GM12878 (cell line): ENCODE measurements around the gene CPNE5. TPM values are rescaled to one million over a fixed set of nuclear protein-coding genes. Genes with fewer than 3 reads are reported as not detected.

ENCODE experiments used
- ATAC-seq: fragments of 200-7000 bp; cut with Tn5 transposase; 3 replicates; pipeline ENCODE4 v1.9.1; 2020; ENCODE audit warnings: mild to moderate bottlenecking, moderate library complexity
- BruUV-seq: library from RNA; stranded (reverse); fragments of 400-500 nt; replicated peaks from 2 replicates; lab custom pipeline; 2021; lab: Mats Ljungman, UMichigan
- CTCF ChIA-PET: fragments of 300-600 bp; sonication (Branson Sonifier 250); formaldehyde crosslinking; extraction: SDS; loops from one replicate; lab custom pipeline; 2021; ENCODE audit warnings: inconsistent platforms; lab: Yijun Ruan, JAX
- POLR2A ChIA-PET: fragments of 350-600 bp; formaldehyde crosslinking; extraction: SDS; loops from one replicate; lab custom pipeline; 2021; ENCODE audit warnings: inconsistent platforms; lab: Charles Lee
- RAD21 ChIA-PET: fragments of 300-600 bp; sonication (Branson Sonifier 250); formaldehyde crosslinking; loops from one replicate; lab custom pipeline; 2023; ENCODE audit warnings: antibody characterized with exemption; ENCODE audit not compliant: unreplicated experiment; lab: Charles Lee
- SMC1A ChIA-PET: fragments of 300-600 bp; sonication (Branson Sonifier 250); formaldehyde crosslinking; loops from one replicate; lab custom pipeline; 2023; ENCODE audit not compliant: unreplicated experiment, uncharacterized antibody; lab: Charles Lee
- DNase-seq: peaks from one replicate; pipeline ENCODE4 v3.0.0-alpha.2; 2011; ENCODE audit warnings: low read depth, low spot score
- FAIRE-seq: peaks from 3 replicates; lab custom pipeline; 2011; peaks lifted over from hg19 to GRCh38; lab: Jason Lieb, UNC
- H2AFZ ChIP-seq: 2 replicates; pipeline ENCODE4 v1.6.0; 2011; ENCODE audit warnings: low read depth, low read length, control low read depth; ENCODE audit not compliant: control insufficient read depth
- H3K27ac ChIP-seq: 2 replicates; pipeline ENCODE4 v1.5.1; 2011; ENCODE audit warnings: control low read depth; ENCODE audit not compliant: control insufficient read depth, insufficient read depth
- H3K27me3 ChIP-seq, 2 experiments: replicated peaks in 1 of 2; 2 replicates each; pipeline versions ENCODE4 v1.6.0 to v1.6.1; 2011; ENCODE audit warnings: low read length in 1 of 2; ENCODE audit not compliant: control insufficient read depth in 2 of 2, insufficient read depth in 2 of 2
- H3K36me3 ChIP-seq, 2 experiments: 2 replicates each; pipeline ENCODE4 v1.5.1; 2011; ENCODE audit warnings: low read length in 1 of 2; ENCODE audit not compliant: control insufficient read depth in 2 of 2, insufficient read depth in 2 of 2
- H3K4me1 ChIP-seq: 2 replicates; pipeline ENCODE4 v1.6.1; 2011; ENCODE audit warnings: mild to moderate bottlenecking, low read length, moderate library complexity, mixed read lengths; ENCODE audit not compliant: control insufficient read depth, insufficient read depth
- H3K4me2 ChIP-seq: 2 replicates; pipeline ENCODE4 v1.6.0; 2011; ENCODE audit warnings: control low read depth; ENCODE audit not compliant: control insufficient read depth, insufficient read depth
- H3K4me3 ChIP-seq: fragments of 200-600 bp; sonication (generic); 2 replicates; pipeline ENCODE4 v1.5.1; 2016
- H3K79me2 ChIP-seq: 2 replicates; pipeline ENCODE4 v1.6.0; 2011; ENCODE audit warnings: low read length; ENCODE audit not compliant: control insufficient read depth, insufficient read depth
- H3K9ac ChIP-seq: 2 replicates; pipeline ENCODE4 v1.8.0; 2011; ENCODE audit warnings: low read length, control low read depth, mixed read lengths; ENCODE audit not compliant: control insufficient read depth, insufficient read depth
- H3K9me3 ChIP-seq: replicated peaks from 3 replicates; pipeline ENCODE4 v1.5.1; 2011; ENCODE audit warnings: mild to moderate bottlenecking, low read length; ENCODE audit not compliant: control insufficient read depth, insufficient read depth
- H4K20me1 ChIP-seq: 2 replicates; pipeline ENCODE4 v1.6.0; 2011; ENCODE audit not compliant: control insufficient read depth, insufficient read depth
- DPF2 ChIP-seq: fragments of 450-650 bp; IDR thresholded peaks from 2 replicates; pipeline ENCODE4 v1.6.1; 2017; ENCODE audit warnings: mild to moderate bottlenecking
- ELK1 ChIP-seq: IDR thresholded peaks from 2 replicates; pipeline ENCODE4 v1.6.1; 2012; ENCODE audit warnings: low read depth, low read length, improper control_type of control experiment
- GABPA ChIP-seq: IDR thresholded peaks from 2 replicates; pipeline ENCODE4 v1.6.1; 2014; ENCODE audit warnings: antibody characterized with exemption, low read depth, mild to moderate bottlenecking, inconsistent platforms
- HDAC2 ChIP-seq: fragments of 200-600 bp; sonication (generic); IDR thresholded peaks from 2 replicates; pipeline ENCODE4 v1.6.1; 2017
- IKZF1 ChIP-seq: fragments of 450-650 bp; conservative IDR thresholded peaks from 2 replicates; pipeline ENCODE4 v1.6.1; 2017; ENCODE audit warnings: antibody characterized with exemption, mild to moderate bottlenecking
- IRF4 ChIP-seq: IDR thresholded peaks from 2 replicates; pipeline ENCODE4 v1.6.1; 2011; ENCODE audit warnings: low read depth, low read length
- JUNB ChIP-seq: IDR thresholded peaks from 2 replicates; pipeline ENCODE4 v1.6.1; 2016; ENCODE audit warnings: antibody characterized with exemption, mild to moderate bottlenecking
- JUND ChIP-seq: IDR thresholded peaks from 2 replicates; pipeline ENCODE4 v1.6.1; 2012; ENCODE audit warnings: low read depth, mild to moderate bottlenecking, low read length, improper control_type of control experiment, moderate library complexity
- MAX ChIP-seq: IDR thresholded peaks from 2 replicates; pipeline ENCODE4 v1.6.1; 2012; ENCODE audit warnings: low read depth, low read length, improper control_type of control experiment
- NFXL1 ChIP-seq: fragments of 450-650 bp; IDR thresholded peaks from 2 replicates; pipeline ENCODE4 v1.6.1; 2017; ENCODE audit warnings: antibody characterized with exemption, mild to moderate bottlenecking, borderline replicate concordance
- POLR2AphosphoS5 ChIP-seq: IDR thresholded peaks from 2 replicates; pipeline ENCODE4 v1.6.1; 2011; ENCODE audit warnings: mild to moderate bottlenecking, low read length, inconsistent platforms
- RCOR1 ChIP-seq: conservative IDR thresholded peaks from 2 replicates; pipeline ENCODE4 v1.6.1; 2012; ENCODE audit warnings: low read depth, low read length, improper control_type of control experiment
- SREBF2 ChIP-seq: IDR thresholded peaks from 2 replicates; pipeline ENCODE4 v1.6.1; 2012; ENCODE audit warnings: mild to moderate bottlenecking, low read length
- TARDBP ChIP-seq: IDR thresholded peaks from 2 replicates; pipeline ENCODE4 v1.6.1; 2016; ENCODE audit warnings: borderline replicate concordance
- ZNF384 ChIP-seq: IDR thresholded peaks from 2 replicates; pipeline ENCODE4 v1.6.1; 2012; ENCODE audit warnings: low read depth, mild to moderate bottlenecking, low read length, improper control_type of control experiment, borderline replicate concordance
- WGBS: methylation state at CpG from one replicate; pipeline ENCODE4 v1.1.6; 2016; ENCODE audit warnings: low lambda C conversion rate; ENCODE audit not compliant: insufficient replicate concordance, insufficient coverage; ENCODE audit errors: missing lambda C conversion rate; 5-methylcytosine and 5-hydroxymethylcytosine counted together
- in situ Hi-C: fragments of 300-500 bp; cut with MboI; formaldehyde crosslinking; loops from 9 replicates; pipeline ENCODE4 v1.14.3; 2018; ENCODE audit warnings: mixed read lengths
- intact Hi-C: fragments of 100-400 bp; cut with micrococcal nuclease; formaldehyde crosslinking; loops from one replicate; pipeline ENCODE4 v1.14.2; 2022; ENCODE audit not compliant: unreplicated experiment
- polyA plus RNA-seq, 11 experiments: library from polyadenylated mRNA; depleted of rRNA in 4 of 11; unstranded in 6 of 11; stranded (reverse) in 5 of 11; fragments of >200 nt; fragmentation: Nextera tagmentation in 4 of 11; fragmentation: Illumina TruSeq in 1 of 11; extraction: Ambion mirVana in 4 of 11; extraction: Trizol in 1 of 11; gene quantifications; 1 replicate in 1 of 11; 2 replicates in 10 of 11; pipeline versions ENCODE4 v1.2.1 to v1.2.3, GENCODE V29; 2011 to 2016; ENCODE audit warnings: inconsistent platforms in 2 of 11, missing spikeins in 2 of 11, low read depth in 1 of 11
- total RNA-seq, 4 experiments: library from RNA; depleted of rRNA in 3 of 4; stranded (reverse); fragments of >200 nt in 3 of 4; fragmentation: Illumina TruSeq in 1 of 4; extraction: Trizol in 1 of 4; gene quantifications; 2 replicates each; pipeline versions ENCODE4 v1.2.1 to v1.2.3, GENCODE V29; 2013 to 2021
- TF ChIP-seq, protein P1 (sequence below): IDR thresholded peaks from 2 replicates; pipeline ENCODE4 v1.6.1; 2012; ENCODE audit warnings: low read depth, low read length, improper control_type of control experiment
- TF ChIP-seq, protein P2 (sequence below): fragments of 450-650 bp; IDR thresholded peaks from 2 replicates; pipeline ENCODE4 v1.6.1; 2016; ENCODE audit warnings: mild to moderate bottlenecking
- TF ChIP-seq, protein P3 (sequence below): fragments of 150-350 bp; IDR thresholded peaks from 2 replicates; pipeline ENCODE4 v1.6.1; 2016; ENCODE audit warnings: low read depth, low read length

CPNE5 gene
- total and polyA plus RNA-seq, 10 of the 15 experiments (the other 5 are each of a cell fraction or from before 2014, with no cell fraction given), result 2.4 to 39.1 (median 18.2) TPM

GRCh38 chr6:36728289-36729160, 110.7 kb downstream of the CPNE5 start:
- ATAC-seq (no peak), DNase-seq (no peak), FAIRE-seq (no peak)
- no peak overlapping the region for H3K9ac ChIP-seq
- no peak overlapping the region for H2AFZ ChIP-seq
- RAD21 ChIA-PET, result interaction anchor here (1.9 to 5.1 kb wide), 2 partner anchors 26 to 113 kb away, joined by 6 to 22 read pairs; no protein-coding TSS in a partner anchor
- no peak overlapping the region for H3K4me2 ChIP-seq
- no peaks in the 10 kb centered on the region for H3K36me3 ChIP-seq
- peaks cover 27% of the 10 kb centered on the region for H3K4me1 ChIP-seq
- H3K4me3 ChIP-seq, result no peak overlapping the region
- CTCF ChIA-PET, result interaction anchor here (0.7 to 8.1 kb wide), 3 partner anchors 31 to 532 kb away, joined by 3 to 61 read pairs (median 4); no protein-coding TSS in a partner anchor
- SMC1A ChIA-PET, result interaction anchor here (1.0 to 2.9 kb wide), 6 partner anchors 26 to 110 kb away, joined by 3 to 9 read pairs (median 6); no protein-coding TSS in a partner anchor
- H3K27me3 ChIP-seq, result no peaks in the 10 kb centered on the region
- no TSS peak for BruUV-seq
- no peaks in the 10 kb centered on the region for H4K20me1 ChIP-seq
- POLR2A ChIA-PET, result interaction anchor here (0.6 to 2.4 kb wide), 3 partner anchors 24 to 128 kb away, joined by 5 to 10 read pairs (median 7); no protein-coding TSS in a partner anchor
- no peak overlapping the region for H3K27ac ChIP-seq
- H3K9me3 ChIP-seq, result no peaks in the 10 kb centered on the region
- no peaks in the 10 kb centered on the region for H3K79me2 ChIP-seq
- intact Hi-C loops (no loop called here), in situ Hi-C loops (no loop called here)
- 79% methylated on average over 11 of the region's 11 CpGs for WGBS
- TF ChIP-seq, protein P1, sequence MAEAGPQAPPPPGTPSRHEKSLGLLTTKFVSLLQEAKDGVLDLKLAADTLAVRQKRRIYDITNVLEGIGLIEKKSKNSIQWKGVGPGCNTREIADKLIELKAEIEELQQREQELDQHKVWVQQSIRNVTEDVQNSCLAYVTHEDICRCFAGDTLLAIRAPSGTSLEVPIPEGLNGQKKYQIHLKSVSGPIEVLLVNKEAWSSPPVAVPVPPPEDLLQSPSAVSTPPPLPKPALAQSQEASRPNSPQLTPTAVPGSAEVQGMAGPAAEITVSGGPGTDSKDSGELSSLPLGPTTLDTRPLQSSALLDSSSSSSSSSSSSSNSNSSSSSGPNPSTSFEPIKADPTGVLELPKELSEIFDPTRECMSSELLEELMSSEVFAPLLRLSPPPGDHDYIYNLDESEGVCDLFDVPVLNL, result no peak
- TF ChIP-seq POLR2AphosphoS5, result no peak
- TF ChIP-seq JUNB, result no peak
- TF ChIP-seq ZNF384, result no peak
- no peak for TF ChIP-seq ELK1
- TF ChIP-seq RCOR1, result no peak
- TF ChIP-seq, protein P2, sequence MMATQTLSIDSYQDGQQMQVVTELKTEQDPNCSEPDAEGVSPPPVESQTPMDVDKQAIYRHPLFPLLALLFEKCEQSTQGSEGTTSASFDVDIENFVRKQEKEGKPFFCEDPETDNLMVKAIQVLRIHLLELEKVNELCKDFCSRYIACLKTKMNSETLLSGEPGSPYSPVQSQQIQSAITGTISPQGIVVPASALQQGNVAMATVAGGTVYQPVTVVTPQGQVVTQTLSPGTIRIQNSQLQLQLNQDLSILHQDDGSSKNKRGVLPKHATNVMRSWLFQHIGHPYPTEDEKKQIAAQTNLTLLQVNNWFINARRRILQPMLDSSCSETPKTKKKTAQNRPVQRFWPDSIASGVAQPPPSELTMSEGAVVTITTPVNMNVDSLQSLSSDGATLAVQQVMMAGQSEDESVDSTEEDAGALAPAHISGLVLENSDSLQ, result no peak
- TF ChIP-seq, protein P3, sequence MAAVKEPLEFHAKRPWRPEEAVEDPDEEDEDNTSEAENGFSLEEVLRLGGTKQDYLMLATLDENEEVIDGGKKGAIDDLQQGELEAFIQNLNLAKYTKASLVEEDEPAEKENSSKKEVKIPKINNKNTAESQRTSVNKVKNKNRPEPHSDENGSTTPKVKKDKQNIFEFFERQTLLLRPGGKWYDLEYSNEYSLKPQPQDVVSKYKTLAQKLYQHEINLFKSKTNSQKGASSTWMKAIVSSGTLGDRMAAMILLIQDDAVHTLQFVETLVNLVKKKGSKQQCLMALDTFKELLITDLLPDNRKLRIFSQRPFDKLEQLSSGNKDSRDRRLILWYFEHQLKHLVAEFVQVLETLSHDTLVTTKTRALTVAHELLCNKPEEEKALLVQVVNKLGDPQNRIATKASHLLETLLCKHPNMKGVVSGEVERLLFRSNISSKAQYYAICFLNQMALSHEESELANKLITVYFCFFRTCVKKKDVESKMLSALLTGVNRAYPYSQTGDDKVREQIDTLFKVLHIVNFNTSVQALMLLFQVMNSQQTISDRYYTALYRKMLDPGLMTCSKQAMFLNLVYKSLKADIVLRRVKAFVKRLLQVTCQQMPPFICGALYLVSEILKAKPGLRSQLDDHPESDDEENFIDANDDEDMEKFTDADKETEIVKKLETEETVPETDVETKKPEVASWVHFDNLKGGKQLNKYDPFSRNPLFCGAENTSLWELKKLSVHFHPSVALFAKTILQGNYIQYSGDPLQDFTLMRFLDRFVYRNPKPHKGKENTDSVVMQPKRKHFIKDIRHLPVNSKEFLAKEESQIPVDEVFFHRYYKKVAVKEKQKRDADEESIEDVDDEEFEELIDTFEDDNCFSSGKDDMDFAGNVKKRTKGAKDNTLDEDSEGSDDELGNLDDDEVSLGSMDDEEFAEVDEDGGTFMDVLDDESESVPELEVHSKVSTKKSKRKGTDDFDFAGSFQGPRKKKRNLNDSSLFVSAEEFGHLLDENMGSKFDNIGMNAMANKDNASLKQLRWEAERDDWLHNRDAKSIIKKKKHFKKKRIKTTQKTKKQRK, result no peak
- TF ChIP-seq MAX, result no peak
- TF ChIP-seq GABPA, result no peak
- TF ChIP-seq JUND, result no peak
- TF ChIP-seq IKZF1, result no peak
- no peak for TF ChIP-seq TARDBP
- no peak for TF ChIP-seq NFXL1
- TF ChIP-seq IRF4, result no peak
- no peak for TF ChIP-seq DPF2
- no peak for TF ChIP-seq HDAC2
- TF ChIP-seq SREBF2, result no peak
